ENCODE results near the gene LRRC40.

Gene LRRC40

GRCh38 chr1:70117046-70117445, 88.3 kb downstream of the LRRC40 start:
- DNase-seq (ENCODE audit: low read depth, low spot score), result no peak

GRCh38 chr1:70115315-70115714, 90.1 kb downstream of the LRRC40 start:
- DNase-seq (ENCODE audit: low read depth, low spot score), result no peak

- DNase-seq (ENCODE audit: low read depth, low spot score), result no peak
These were observed 92.5 kb downstream of the LRRC40 start for GRCh38 chr1:70112838-70113237.

GRCh38 chr1:70109241-70109640, 96.1 kb downstream of the LRRC40 start:
- DNase-seq (ENCODE audit: low read depth, low spot score), result no peak

- DNase-seq (ENCODE audit: low read depth, low spot score), result no peak
These were observed 101.6 kb downstream of the LRRC40 start for GRCh38 chr1:70103770-70104169.

- no peak for DNase-seq (ENCODE audit: low read depth, low spot score)
These were observed 103.6 kb downstream of the LRRC40 start for GRCh38 chr1:70101774-70102173.

- no peak for DNase-seq (ENCODE audit: low read depth, low spot score)
These were observed 104.1 kb downstream of the LRRC40 start for GRCh38 chr1:70101231-70101630.
